ENCODE data around the gene ENKD1.

DNA sequence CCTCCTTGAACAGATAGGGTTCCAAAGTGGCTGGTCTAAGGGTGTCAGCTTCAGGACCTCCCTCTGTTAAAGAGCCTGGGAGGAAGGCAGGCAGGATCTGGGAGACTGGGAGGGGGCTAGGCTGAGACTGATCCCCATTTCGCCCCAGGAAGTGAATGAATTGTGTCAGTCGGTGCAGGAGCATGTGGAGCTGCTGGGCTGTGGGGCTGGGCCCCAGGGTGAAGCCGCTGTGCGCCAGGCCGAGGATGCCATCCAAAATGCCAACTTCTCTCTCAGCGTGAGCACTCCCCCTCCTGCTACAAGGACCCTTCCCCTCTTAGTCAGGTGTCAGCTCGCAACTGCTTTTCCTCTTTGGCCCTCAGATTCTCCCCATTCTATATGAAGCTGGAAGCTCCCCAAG is 15.5 kb downstream of the ENKD1 start:
- TF ChIP-seq, protein P1, sequence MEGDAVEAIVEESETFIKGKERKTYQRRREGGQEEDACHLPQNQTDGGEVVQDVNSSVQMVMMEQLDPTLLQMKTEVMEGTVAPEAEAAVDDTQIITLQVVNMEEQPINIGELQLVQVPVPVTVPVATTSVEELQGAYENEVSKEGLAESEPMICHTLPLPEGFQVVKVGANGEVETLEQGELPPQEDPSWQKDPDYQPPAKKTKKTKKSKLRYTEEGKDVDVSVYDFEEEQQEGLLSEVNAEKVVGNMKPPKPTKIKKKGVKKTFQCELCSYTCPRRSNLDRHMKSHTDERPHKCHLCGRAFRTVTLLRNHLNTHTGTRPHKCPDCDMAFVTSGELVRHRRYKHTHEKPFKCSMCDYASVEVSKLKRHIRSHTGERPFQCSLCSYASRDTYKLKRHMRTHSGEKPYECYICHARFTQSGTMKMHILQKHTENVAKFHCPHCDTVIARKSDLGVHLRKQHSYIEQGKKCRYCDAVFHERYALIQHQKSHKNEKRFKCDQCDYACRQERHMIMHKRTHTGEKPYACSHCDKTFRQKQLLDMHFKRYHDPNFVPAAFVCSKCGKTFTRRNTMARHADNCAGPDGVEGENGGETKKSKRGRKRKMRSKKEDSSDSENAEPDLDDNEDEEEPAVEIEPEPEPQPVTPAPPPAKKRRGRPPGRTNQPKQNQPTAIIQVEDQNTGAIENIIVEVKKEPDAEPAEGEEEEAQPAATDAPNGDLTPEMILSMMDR (IDR thresholded peaks at IDR 0.05) = no peak
- TF ChIP-seq EZH2 (IDR thresholded peaks at IDR 0.05; ENCODE audit: borderline replicate concordance, insufficient read depth, low read depth, low read length, poor library complexity, severe bottlenecking) = no peak

Data from B cell (primary cell).